Pancreas (tissue), 10 donors: ENCODE data around the gene SYT5. TPM values are rescaled to one million over a fixed set of nuclear protein-coding genes. Genes with fewer than 3 reads are reported as not detected.

Source experiments
- ATAC-seq, 4 donors: fragments of 200-7000 bp; cut with Tn5 transposase; one replicate each; pipeline versions ENCODE4 v1.8.0 to v1.9.1; 2020; ENCODE audit warnings: mild to moderate bottlenecking in 4 of 4, moderate library complexity in 4 of 4
- DNase-seq, 6 donors: peaks; one replicate each; pipeline ENCODE4 v3.0.0-alpha.2; 2020
- FAIRE-seq: peaks from 2 replicates; lab custom pipeline; 2012; peaks lifted over from hg19 to GRCh38; lab: Jason Lieb, UNC
- H3K27ac ChIP-seq, 4 donors: fragments of 200-600 bp; sonication (generic); 1 replicate in 3 of 4; 2 replicates in 1 of 4; pipeline versions ENCODE4 v1.5.0 to v1.8.0; 2020
- H3K27me3 ChIP-seq, 4 donors: fragments of 200-600 bp; one replicate each; pipeline ENCODE4 v1.8.0; 2021
- H3K36me3 ChIP-seq, 3 donors: fragments of 200-600 bp; sonication (generic) in 1 of 3; one replicate each; pipeline versions ENCODE4 v1.5.0 to v1.8.0; 2020 to 2021
- H3K4me1 ChIP-seq, 3 donors: fragments of 200-600 bp; one replicate each; pipeline ENCODE4 v1.8.0; 2021
- H3K4me3 ChIP-seq, 4 donors: fragments of 200-600 bp; sonication (generic) in 2 of 4; one replicate each; pipeline versions ENCODE4 v1.5.0 to v1.8.0; 2020 to 2021
- H3K9me3 ChIP-seq, 4 donors: fragments of 200-600 bp; one replicate each; pipeline ENCODE4 v1.8.0; 2021
- whole genome bisulfite sequencing, 2 donors: extraction: QIAGEN DNeasy Blood & Tissue Kit; methylation state at CpG; one replicate each; pipeline ENCODE4 v1.1.7; 2013; 5-methylcytosine and 5-hydroxymethylcytosine counted together
- intact Hi-C, 3 donors: fragments of 100-400 bp; cut with DNase I; formaldehyde crosslinking; loops; one replicate each; pipeline versions ENCODE4 v1.11.1 to v1.14.2; 2022
- polyA plus RNA-seq, 2 donors: library from polyadenylated mRNA; stranded (reverse); fragments of 200-250 nt; gene quantifications; one replicate each; pipeline ENCODE4 v1.2.3, GENCODE V29; 2013
- total RNA-seq, 6 donors: library from RNA; stranded (reverse); fragmentation: NEBNext Ultra II Directional in 4 of 6; extraction: Animal tissue kit (Norgen Biotek cat#: 25700) in 4 of 6; gene quantifications; one replicate each; pipeline versions ENCODE4 v1.2.1 to v1.2.4, GENCODE V29; 2021 to 2023
- TF ChIP-seq, protein P1 (sequence below), 4 donors: fragments of 200-600 bp; sonication (generic) in 3 of 4; IDR thresholded peaks; one replicate each; pipeline versions ENCODE4 v1.5.0 to v1.8.0; 2021; ENCODE audit warnings: antibody characterized with exemption in 4 of 4
- donor health status: healthy with polysubstance abuse.
- donor health status: DM: no; HTN: no; CAD: no; lungs with moderate emphysema.
- donor health status: DM: no; HTN: no; CAD: no.
- donor health status: control.
- donor health status: control.
- donor health status: Bipolar disorder and iron deficiency.
- donor health status: DM: yes; HTN: yes; CAD: no.
- donor health status: DM: no; HTN: no; CAD: no.
- donor health status: DM: no; HTN: no; CAD: no.
- donor health status: DM: yes; HTN: yes; CAD: no.

Gene SYT5
- total and polyA plus RNA-seq, 8 donors = 0.88 to 41.1 (median 2.8) TPM

- H3K27me3 ChIP-seq = peaks cover 0 to 15% (median 6%) of the 10 kb centered on the region in 4 donors
- DNase-seq (peak in 1 of 6 donors; percentile 75), ATAC-seq (no peak), FAIRE-seq (no peak)
- H3K36me3 ChIP-seq = no peaks in the 10 kb centered on the region
- intact Hi-C loops = no loop called here
- no peak overlapping the region for H3K27ac ChIP-seq
- TF ChIP-seq, protein P1, sequence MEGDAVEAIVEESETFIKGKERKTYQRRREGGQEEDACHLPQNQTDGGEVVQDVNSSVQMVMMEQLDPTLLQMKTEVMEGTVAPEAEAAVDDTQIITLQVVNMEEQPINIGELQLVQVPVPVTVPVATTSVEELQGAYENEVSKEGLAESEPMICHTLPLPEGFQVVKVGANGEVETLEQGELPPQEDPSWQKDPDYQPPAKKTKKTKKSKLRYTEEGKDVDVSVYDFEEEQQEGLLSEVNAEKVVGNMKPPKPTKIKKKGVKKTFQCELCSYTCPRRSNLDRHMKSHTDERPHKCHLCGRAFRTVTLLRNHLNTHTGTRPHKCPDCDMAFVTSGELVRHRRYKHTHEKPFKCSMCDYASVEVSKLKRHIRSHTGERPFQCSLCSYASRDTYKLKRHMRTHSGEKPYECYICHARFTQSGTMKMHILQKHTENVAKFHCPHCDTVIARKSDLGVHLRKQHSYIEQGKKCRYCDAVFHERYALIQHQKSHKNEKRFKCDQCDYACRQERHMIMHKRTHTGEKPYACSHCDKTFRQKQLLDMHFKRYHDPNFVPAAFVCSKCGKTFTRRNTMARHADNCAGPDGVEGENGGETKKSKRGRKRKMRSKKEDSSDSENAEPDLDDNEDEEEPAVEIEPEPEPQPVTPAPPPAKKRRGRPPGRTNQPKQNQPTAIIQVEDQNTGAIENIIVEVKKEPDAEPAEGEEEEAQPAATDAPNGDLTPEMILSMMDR (IDR thresholded peaks at IDR 0.05) = no peak
- H3K4me3 ChIP-seq = no peak overlapping the region
- WGBS, 2 donors = 17 to 18% methylated on average over 49 to 61 of the region's 61 CpGs
- no peaks in the 10 kb centered on the region for H3K9me3 ChIP-seq
- H3K4me1 ChIP-seq = no peaks in the 10 kb centered on the region
Observed at GRCh38 chr19:55161571-55162322, 18.3 kb downstream of the SYT5 start.

DNA sequence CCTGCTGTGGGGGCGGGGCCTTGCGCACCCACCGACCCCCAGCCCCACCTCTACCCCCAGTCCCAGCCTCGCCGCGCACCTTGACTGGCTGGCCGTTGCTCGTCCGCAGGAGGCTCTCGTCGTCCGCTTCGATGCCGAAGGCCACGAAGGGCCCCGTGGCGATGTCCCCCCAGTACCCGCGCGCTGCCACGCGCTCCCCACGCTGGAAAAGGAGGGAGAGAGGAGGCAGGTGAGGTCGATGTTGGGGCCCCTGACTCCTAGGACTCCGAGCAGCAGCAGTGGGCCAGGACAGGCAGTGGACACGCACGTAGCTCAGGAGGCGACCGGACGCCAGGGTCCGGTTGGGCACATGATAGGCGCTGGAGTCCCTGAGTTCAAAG lies 19.1 kb downstream of the SYT5 start:
- no peak for FAIRE-seq
- TF ChIP-seq, protein P1 (IDR thresholded peaks at IDR 0.05) = no peak
- WGBS, 2 donors = 16 to 17% methylated on average over 25 to 32 of the region's 32 CpGs
- Histone ChIP-seq H3K27me3 (peaks cover 0 to 15% (median 6%) of the 10 kb centered on the region in 4 donors), H3K4me1 (peaks cover 0 to 4% (median 0%) of the 10 kb centered on the region in 3 donors), H3K36me3 (no peaks in the 10 kb centered on the region), H3K4me3 (no peak overlapping the region), H3K27ac (no peak overlapping the region), H3K9me3 (no peaks in the 10 kb centered on the region)
- ATAC-seq = peak in 1 of 4 donors; percentile 5
- peak in 1 of 6 donors; percentile 77 for DNase-seq
- intact Hi-C loops = no loop called here

GRCh38 chr19:55160128-55160985 lies 19.7 kb downstream of the SYT5 start:
- DNase-seq (peak; percentile 78 to 96 (median 90)), FAIRE-seq (no peak), ATAC-seq (peak; percentile 94 to 95 (median 94))
- no peaks in the 10 kb centered on the region for H3K9me3 ChIP-seq
- H3K4me1 ChIP-seq = peaks cover 0 to 4% (median 0%) of the 10 kb centered on the region in 3 donors
- no peaks in the 10 kb centered on the region for H3K36me3 ChIP-seq
- no peak overlapping the region for H3K27ac ChIP-seq
- WGBS, 2 donors = 4 to 5% methylated on average over 25 to 33 of the region's 33 CpGs
- intact Hi-C loops = no loop called here
- H3K4me3 ChIP-seq = no peak overlapping the region
- TF ChIP-seq, protein P1 (IDR thresholded peaks at IDR 0.05) = peak; percentile 79 to 84 (median 82)
- H3K27me3 ChIP-seq = peaks cover 0 to 15% (median 6%) of the 10 kb centered on the region in 4 donors

- DNase-seq = no peak
- Histone ChIP-seq H3K36me3 (no peaks in the 10 kb centered on the region), H3K27me3 (peaks cover 0 to 15% (median 6%) of the 10 kb centered on the region in 4 donors), H3K27ac (no peak overlapping the region), H3K4me3 (no peak overlapping the region), H3K9me3 (no peaks in the 10 kb centered on the region), H3K4me1 (peaks cover 0 to 4% (median 0%) of the 10 kb centered on the region in 3 donors)
- TF ChIP-seq, protein P1 (IDR thresholded peaks at IDR 0.05) = no peak
- intact Hi-C loops = no loop called here
- WGBS, 2 donors = 54 to 66% methylated on average over 18 of the region's 18 CpGs
- ATAC-seq = no peak
- no peak for FAIRE-seq
Observed at GRCh38 chr19:55158848-55159749, 21.0 kb downstream of the SYT5 start.
